CD4-positive, alpha-beta T cell treated with Interleukin-15 for 1 hour (primary cell): ENCODE measurements around the gene UPF2.
"Not testable (repeated sequence)": the region's sequence is repeated elsewhere in the genome, so short reads cannot be mapped to it uniquely, and the experiment has no call there.

Experiments used
- DNase-seq: peaks from one replicate; pipeline ENCODE4 v3.0.0-alpha.2; 2020

UPF2 gene

GRCh38 chr10:12036073-12036655 is 6.4 kb downstream of the UPF2 start:
- no peak for DNase-seq

DNA sequence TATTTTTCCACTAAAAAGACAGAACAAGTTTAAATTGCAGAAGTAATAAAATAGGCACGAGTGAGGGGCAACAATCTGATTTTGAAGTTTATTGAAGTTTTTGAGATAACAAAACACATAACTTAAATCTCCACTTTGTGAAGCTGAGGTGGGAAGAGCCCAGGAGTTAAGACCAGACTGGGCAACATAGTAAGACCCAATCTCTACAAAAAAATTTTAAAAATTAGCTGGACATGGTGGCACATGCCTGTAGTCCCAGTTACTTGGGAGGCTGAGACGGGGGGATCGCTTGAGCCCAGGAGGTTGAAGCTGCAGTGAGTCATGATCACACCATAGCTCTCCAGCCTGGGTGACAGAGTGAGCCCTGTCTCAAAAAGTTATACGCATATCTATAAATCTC is 11.2 kb downstream of the UPF2 start:
- no peak for DNase-seq

DNA sequence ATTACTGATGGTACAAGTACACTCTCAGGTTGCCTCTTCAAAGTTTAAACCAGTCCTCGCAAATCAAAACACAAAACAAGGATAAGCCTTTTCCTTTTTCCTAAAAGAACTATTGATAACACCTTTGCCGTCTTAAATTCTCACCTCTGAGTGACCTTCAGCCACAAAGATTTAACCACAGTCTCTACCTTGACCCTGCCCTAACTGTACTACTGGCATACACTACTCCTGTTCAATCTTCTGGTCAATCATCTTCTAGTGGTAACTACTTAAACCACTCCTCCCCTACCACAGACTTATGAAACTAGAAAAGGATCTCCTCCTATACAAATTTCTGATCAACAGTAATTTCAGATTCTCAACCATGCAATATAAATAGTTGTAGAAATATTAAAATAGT is 15.1 kb downstream of the UPF2 start:
- no peak for DNase-seq

GRCh38 chr10:12025591-12025990 is 17.0 kb downstream of the UPF2 start:
- no peak for DNase-seq

DNA sequence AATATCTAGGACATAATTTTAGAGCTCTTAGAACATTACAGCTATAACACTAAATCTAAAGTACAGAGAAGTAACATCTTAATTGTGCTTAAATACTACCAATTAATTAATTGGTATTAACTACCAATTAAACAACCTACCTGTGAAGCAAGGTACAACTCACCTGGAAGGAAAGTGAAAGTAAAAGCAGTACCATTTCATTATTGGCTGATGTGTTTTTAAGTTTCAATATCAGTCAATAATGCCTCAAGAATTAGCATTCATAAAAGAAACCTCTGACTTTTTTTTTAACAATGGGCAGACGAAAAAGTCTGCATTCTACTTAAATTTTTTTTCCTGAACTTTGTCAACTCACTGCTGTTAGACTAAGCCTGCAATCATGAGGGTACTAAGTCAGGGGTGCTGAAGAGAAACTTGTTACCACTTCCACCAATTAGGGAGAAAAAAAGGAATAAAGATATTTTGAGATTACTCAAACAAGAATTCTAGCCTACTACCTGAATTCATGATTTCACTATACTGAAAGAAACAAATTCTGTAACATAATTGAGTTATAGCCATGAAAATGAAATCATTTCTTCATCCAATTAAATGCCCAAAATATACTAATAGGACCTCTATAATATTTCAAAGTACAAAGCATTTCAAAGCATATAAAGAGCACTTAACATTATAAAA is 19.9 kb downstream of the UPF2 start:
- no peak for DNase-seq

GRCh38 chr10:12020574-12020973 is 22.0 kb downstream of the UPF2 start:
- no peak for DNase-seq

DNA sequence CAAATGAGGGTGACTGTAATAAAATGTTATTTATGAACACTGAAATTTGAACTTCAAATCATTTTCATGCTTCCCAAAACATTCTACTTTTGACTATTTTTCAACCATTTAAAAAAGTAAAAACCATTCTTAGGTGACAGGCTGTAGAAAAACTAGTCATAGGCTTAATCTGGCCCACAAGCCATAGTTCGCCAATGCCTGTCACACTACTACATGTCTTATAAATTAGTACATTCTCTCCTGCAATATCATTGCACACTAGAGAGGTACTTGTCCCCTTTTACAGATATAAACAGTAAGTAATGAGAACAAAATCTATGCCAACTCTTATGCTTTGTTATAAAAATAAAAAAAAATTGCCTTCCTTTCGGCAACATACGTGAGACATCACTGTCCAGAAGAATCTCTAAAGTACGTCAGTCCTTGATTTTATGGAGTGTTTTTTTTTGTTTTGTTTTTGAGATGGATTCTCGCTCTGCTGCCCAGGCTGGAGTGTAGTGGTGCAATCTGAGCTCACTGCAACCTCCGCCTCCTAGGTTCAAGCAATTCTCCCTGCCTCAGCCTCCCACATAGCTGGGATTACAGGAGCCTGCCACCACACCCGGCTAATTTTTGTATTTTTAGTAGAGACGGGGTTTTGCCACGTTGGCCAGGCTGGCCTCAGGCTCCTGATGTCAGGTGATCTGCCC is 23.2 kb downstream of the UPF2 start:
- DNase-seq, result no peak

- no peak for DNase-seq
These were observed 23.9 kb downstream of the UPF2 start for GRCh38 chr10:12018438-12019282.

- no peak for DNase-seq
These were observed 28.7 kb downstream of the UPF2 start for GRCh38 chr10:12013926-12014325.

GRCh38 chr10:12013391-12013790 is 29.2 kb downstream of the UPF2 start:
- DNase-seq, result not testable (repeated sequence)

DNA sequence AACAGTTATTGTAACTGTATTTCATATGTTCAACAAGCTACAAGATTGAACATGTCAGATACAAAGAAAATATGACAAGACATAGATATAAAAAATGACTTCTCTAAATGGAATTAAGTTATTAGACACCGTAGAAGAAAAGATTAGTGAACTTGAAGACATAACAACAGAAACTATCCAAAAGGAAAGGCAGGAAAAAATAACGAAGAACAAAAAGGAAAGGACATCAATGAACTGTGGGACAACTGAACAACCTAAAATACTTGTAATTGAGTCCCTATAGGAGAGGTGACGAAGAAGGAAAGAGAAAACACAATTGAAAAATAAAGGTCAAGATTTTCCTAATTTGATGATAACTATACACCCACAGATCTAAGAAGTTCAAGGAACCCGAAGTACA is 32.3 kb downstream of the UPF2 start:
- no peak for DNase-seq

GRCh38 chr10:12008842-12009241 is 33.8 kb downstream of the UPF2 start:
- not testable (repeated sequence) for DNase-seq

DNA sequence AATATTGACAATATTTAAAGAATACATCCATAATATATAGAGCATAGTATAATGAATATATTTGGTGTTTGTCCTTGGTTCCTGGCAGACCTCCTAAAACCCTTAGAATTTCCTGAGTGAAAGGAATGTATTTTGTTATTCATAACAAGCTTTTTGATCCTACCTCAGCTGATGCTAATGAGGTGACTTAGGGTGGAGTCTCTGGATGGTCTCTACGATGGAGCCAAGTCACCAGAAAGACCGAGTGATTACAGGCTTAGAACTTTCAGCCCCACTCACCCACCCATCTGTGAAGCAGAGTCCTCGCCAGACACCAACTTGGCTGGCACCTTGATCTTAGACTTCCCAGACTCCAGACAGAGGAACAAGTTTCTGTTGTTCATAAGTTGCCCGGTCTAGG is 35.9 kb downstream of the UPF2 start:
- no peak for DNase-seq

- DNase-seq, result no peak
These were observed 48.7 kb downstream of the UPF2 start for GRCh38 chr10:11993834-11994468.

DNA sequence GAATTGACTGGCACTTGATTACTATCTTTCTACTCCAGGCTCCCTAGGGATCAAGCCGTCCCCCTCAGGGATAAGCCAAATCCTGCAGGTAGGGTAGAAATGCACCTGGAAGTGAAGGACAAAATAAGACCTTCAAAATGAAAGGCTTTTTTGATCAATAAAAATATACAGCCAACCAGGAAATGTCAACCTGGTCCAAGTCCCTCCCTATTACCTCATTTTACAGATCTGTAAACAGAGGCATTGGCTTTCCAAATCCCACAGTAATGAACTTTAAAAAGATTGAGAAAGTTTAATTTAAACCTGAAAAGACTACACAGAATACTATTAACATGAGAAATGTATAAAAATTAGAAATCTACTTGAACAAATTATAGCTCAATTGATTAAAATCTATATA is 53.7 kb downstream of the UPF2 start:
- DNase-seq, result no peak

- peak; percentile 63 for DNase-seq
These were observed 55.9 kb downstream of the UPF2 start for GRCh38 chr10:11986593-11987216.

- DNase-seq, result no peak
These were observed 60.4 kb downstream of the UPF2 start for GRCh38 chr10:11982253-11982652.

GRCh38 chr10:11975795-11976194 is 66.8 kb downstream of the UPF2 start:
- DNase-seq, result no peak

GRCh38 chr10:11972523-11972922 is 70.1 kb downstream of the UPF2 start:
- not testable (repeated sequence) for DNase-seq

DNA sequence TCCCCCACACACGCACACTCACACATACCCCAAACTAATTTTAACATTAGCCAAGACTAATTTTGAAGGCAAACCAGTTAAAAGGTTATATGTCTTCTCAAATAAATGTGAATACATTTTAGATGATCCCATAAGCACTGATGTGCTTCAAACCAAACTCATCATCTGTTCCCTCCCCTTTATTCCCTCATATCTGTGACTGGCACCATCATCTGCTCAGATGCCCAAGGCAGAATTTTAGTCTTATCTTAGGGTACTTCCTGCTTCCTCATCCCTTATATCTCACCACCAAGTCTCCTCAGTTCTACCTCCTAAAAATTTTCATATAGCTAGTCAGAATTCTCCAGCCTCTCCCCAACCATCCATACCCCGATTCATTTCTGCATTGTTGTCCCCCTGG is 80.4 kb downstream of the UPF2 start:
- no peak for DNase-seq

GRCh38 chr10:11961771-11962170 is 80.8 kb downstream of the UPF2 start:
- DNase-seq, result no peak

GRCh38 chr10:11959966-11960365 is 82.6 kb downstream of the UPF2 start:
- DNase-seq, result no peak

DNA sequence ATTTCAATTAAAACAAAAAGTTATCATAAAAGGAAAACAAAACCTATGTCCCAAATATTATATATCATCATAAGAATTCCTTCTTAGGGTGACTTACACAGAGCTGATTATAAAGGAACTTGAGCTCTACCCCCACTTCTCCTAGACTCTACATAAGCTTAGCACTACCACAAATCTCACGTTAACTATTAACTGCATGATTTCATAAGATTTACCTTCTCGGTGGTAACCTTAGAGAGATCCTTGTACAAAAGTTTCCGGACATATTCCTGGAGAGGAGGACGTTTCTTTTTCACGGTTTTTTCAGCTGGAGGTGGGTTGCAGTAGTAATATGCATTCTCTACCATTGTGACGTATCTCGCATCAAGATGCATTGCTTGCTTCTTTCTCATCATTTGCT is 83.7 kb downstream of the UPF2 start:
- no peak for DNase-seq
